ENCODE measurements around the gene XPR1.

- TF ChIP-seq EP300 (IDR thresholded peaks at IDR 0.05) (no peak), POLR2A (IDR thresholded peaks at IDR 0.05) (no peak)
- TF ChIP-seq, protein P1, sequence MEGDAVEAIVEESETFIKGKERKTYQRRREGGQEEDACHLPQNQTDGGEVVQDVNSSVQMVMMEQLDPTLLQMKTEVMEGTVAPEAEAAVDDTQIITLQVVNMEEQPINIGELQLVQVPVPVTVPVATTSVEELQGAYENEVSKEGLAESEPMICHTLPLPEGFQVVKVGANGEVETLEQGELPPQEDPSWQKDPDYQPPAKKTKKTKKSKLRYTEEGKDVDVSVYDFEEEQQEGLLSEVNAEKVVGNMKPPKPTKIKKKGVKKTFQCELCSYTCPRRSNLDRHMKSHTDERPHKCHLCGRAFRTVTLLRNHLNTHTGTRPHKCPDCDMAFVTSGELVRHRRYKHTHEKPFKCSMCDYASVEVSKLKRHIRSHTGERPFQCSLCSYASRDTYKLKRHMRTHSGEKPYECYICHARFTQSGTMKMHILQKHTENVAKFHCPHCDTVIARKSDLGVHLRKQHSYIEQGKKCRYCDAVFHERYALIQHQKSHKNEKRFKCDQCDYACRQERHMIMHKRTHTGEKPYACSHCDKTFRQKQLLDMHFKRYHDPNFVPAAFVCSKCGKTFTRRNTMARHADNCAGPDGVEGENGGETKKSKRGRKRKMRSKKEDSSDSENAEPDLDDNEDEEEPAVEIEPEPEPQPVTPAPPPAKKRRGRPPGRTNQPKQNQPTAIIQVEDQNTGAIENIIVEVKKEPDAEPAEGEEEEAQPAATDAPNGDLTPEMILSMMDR (IDR thresholded peaks at IDR 0.05): no peak
Measured at GRCh38 chr1:180643693-180644092, 11.9 kb downstream of the XPR1 start.
